ENCODE data around the gene ZFYVE28. TPM values are rescaled to one million over a fixed set of nuclear protein-coding genes. Genes with fewer than 3 reads are reported as not detected.

ZFYVE28 gene
- total RNA-seq, 1 donor = 10.5 TPM

DNA sequence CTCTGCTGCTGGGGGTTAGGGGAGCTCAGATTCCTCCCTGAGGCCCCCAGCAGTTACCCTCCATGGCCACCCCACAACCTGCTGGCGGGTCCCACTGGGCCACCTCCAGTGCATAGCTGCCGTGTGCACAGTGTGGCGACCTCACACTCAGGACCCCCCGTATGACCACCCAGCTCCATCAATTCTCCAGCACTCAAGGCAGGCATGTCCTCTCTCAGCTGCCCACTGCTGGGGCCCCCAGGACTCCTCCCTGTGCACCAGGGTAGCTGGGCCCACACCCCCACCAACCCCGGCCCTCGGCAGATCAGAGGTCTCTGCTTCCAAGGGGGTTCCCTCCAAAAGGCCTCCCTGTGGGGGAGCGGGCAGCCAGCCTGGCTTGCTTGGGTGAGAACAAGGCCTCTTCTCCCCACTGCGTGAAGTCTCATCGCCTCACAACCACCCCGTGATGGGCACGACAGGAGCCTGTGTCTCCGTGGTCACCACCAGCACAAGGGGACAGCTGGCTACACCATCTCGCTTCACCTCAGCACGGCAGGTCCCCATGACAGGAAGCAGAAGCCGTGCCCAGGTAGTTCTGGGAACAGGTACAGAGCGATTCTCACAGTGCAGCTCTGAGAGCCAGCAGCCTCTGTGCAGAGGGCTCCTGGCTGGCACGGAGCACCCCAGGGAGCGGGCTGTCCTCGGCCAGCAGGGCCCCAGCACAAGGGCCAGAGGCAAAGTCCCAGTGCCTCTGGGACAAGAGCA, 171.9 kb downstream of the ZFYVE28 start:
- no peak overlapping the region for H3K4me2 ChIP-seq (ENCODE audit: insufficient read depth, low read length)
- peaks cover 14% of the 10 kb centered on the region for H3K36me3 ChIP-seq (ENCODE audit: insufficient read depth, low read length)
- peak; percentile 73 for DNase-seq (ENCODE audit: insufficient read length, low spot score, missing footprints)
- H3K27ac ChIP-seq (ENCODE audit: low read depth, low read length) = no peak overlapping the region
- TF ChIP-seq, protein P1, sequence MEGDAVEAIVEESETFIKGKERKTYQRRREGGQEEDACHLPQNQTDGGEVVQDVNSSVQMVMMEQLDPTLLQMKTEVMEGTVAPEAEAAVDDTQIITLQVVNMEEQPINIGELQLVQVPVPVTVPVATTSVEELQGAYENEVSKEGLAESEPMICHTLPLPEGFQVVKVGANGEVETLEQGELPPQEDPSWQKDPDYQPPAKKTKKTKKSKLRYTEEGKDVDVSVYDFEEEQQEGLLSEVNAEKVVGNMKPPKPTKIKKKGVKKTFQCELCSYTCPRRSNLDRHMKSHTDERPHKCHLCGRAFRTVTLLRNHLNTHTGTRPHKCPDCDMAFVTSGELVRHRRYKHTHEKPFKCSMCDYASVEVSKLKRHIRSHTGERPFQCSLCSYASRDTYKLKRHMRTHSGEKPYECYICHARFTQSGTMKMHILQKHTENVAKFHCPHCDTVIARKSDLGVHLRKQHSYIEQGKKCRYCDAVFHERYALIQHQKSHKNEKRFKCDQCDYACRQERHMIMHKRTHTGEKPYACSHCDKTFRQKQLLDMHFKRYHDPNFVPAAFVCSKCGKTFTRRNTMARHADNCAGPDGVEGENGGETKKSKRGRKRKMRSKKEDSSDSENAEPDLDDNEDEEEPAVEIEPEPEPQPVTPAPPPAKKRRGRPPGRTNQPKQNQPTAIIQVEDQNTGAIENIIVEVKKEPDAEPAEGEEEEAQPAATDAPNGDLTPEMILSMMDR (IDR thresholded peaks at IDR 0.05; ENCODE audit: extremely low read depth, low read depth, low read length) = no peak
- H3K4me1 ChIP-seq (ENCODE audit: insufficient read depth, low read length) = peaks cover 10% of the 10 kb centered on the region
- H4K20me1 ChIP-seq (ENCODE audit: insufficient read depth, low read length) = peaks cover 14% of the 10 kb centered on the region
- H2AFZ ChIP-seq (ENCODE audit: low read length) = no peak overlapping the region
- no peaks in the 10 kb centered on the region for H3K27me3 ChIP-seq (ENCODE audit: insufficient read depth, low read length)
- H3K79me2 ChIP-seq (ENCODE audit: insufficient read depth, low read length) = peaks cover 4% of the 10 kb centered on the region
- H3K9me3 ChIP-seq (ENCODE audit: low read depth, low read length) = no peaks in the 10 kb centered on the region
- no peak overlapping the region for H3K4me3 ChIP-seq (ENCODE audit: insufficient read depth, low read length)

DNA sequence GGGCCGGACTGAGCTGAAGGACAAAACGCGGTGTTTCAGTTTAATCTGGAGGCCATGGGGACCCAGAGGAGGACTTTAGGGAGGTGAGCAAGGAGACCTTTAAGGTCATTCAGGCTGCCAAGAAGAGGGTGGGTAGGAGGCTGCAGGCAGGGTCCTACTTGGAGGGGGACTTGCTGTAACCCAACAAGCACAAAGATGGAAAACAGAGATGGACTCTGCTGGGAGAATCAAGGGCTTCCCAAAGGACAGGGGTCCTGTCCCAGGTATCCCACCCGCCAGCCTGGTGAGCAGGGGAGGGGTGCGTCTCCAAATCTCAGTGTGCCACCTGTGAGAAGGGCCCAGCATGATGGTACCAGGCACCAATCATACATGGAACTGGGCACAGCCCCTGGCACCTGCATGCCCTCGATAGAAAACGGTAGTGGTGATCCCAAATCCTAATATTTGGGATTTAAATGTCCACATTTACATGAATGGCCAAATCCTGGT, 172.6 kb downstream of the ZFYVE28 start:
- peaks cover 11% of the 10 kb centered on the region for H3K79me2 ChIP-seq (ENCODE audit: insufficient read depth, low read length)
- peaks cover 19% of the 10 kb centered on the region for H4K20me1 ChIP-seq (ENCODE audit: insufficient read depth, low read length)
- peaks cover 10% of the 10 kb centered on the region for H3K4me1 ChIP-seq (ENCODE audit: insufficient read depth, low read length)
- H3K27me3 ChIP-seq (ENCODE audit: insufficient read depth, low read length) = no peaks in the 10 kb centered on the region
- no peak overlapping the region for H3K27ac ChIP-seq (ENCODE audit: low read depth, low read length)
- H3K36me3 ChIP-seq (ENCODE audit: insufficient read depth, low read length) = peaks cover 14% of the 10 kb centered on the region
- DNase-seq (ENCODE audit: insufficient read length, low spot score, missing footprints) = peak; percentile 44
- H2AFZ ChIP-seq (ENCODE audit: low read length) = no peak overlapping the region
- TF ChIP-seq, protein P1 (IDR thresholded peaks at IDR 0.05; ENCODE audit: extremely low read depth, low read depth, low read length) = no peak
- H3K4me3 ChIP-seq (ENCODE audit: insufficient read depth, low read length) = no peak overlapping the region
- no peaks in the 10 kb centered on the region for H3K9me3 ChIP-seq (ENCODE audit: low read depth, low read length)
- no peak overlapping the region for H3K4me2 ChIP-seq (ENCODE audit: insufficient read depth, low read length)

DNA sequence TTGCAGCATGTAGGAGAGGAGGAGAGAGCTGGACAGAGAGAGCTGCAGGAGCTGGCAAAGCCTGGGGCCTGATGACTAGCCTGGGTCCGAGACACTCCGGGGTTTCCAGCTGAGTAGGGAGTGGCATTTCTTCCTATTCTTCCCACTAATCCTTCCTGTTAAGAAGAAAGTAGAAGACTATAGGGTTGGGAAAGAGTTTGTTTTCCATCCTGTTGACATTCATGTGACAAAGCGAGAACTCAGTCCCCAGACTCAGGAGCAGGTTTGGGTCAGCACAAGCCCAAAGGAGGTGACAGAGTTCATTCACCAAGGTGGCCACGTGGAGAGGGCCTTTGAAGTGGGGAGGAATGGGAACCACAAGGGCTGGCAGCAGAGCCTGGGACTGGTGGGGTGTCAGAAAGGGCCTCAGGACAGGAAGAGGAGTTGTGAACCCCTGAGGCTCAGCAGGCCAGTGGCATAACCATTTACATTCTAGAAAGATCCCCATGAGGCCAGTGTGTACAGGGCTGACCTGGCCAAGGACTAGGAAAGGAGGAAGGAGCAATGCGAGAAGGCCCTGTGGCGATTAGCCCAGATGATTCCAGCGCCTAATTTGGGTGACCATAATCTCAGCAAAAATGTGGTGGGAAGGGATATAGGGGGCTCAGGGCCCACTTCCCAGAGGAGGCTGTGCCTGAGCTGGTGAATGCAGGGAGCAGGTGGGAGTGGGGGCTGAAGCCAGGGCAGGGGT, 173.2 kb downstream of the ZFYVE28 start:
- Histone ChIP-seq H3K27ac (ENCODE audit: low read depth, low read length) (no peak overlapping the region), H3K4me1 (ENCODE audit: insufficient read depth, low read length) (peaks cover 16% of the 10 kb centered on the region), H2AFZ (ENCODE audit: low read length) (no peak overlapping the region), H3K4me3 (ENCODE audit: insufficient read depth, low read length) (no peak overlapping the region), H4K20me1 (ENCODE audit: insufficient read depth, low read length) (peaks cover 18% of the 10 kb centered on the region), H3K36me3 (ENCODE audit: insufficient read depth, low read length) (peaks cover 11% of the 10 kb centered on the region), H3K27me3 (ENCODE audit: insufficient read depth, low read length) (no peaks in the 10 kb centered on the region), H3K79me2 (ENCODE audit: insufficient read depth, low read length) (peaks cover 17% of the 10 kb centered on the region), H3K9me3 (ENCODE audit: low read depth, low read length) (no peaks in the 10 kb centered on the region), H3K4me2 (ENCODE audit: insufficient read depth, low read length) (no peak overlapping the region)
- TF ChIP-seq, protein P1 (IDR thresholded peaks at IDR 0.05; ENCODE audit: extremely low read depth, low read depth, low read length) = no peak
- peak; percentile 78 for DNase-seq (ENCODE audit: insufficient read length, low spot score, missing footprints)

Data from osteoblast (primary cell).